Activated naive CD4-positive, alpha-beta T cell treated with anti-CD3 and anti-CD28 coated beads, Interleukin-2, amount 10 ng/mL, durations not matched to agents 7 days and 5 days (primary cell): ENCODE measurements around the gene CCNE1.

Experiments used
- CTCF ChIA-PET: fragments of 350-600 bp; sonication (Branson Sonifier 250); formaldehyde crosslinking; loops from one replicate; lab custom pipeline; 2021; ENCODE audit warnings: antibody characterized with exemption; lab: Charles Lee
- DNase-seq: peaks from one replicate; pipeline ENCODE4 v3.0.0-alpha.2; 2020
- H3K27ac Mint-ChIP-seq: one replicate; pipeline ENCODE4 v1.8.0; 2021; ENCODE audit warnings: mild to moderate bottlenecking, moderate library complexity, mixed read lengths
- H3K27me3 Mint-ChIP-seq: one replicate; pipeline ENCODE4 v1.8.0; 2021; ENCODE audit warnings: mild to moderate bottlenecking, mixed read lengths
- H3K36me3 Mint-ChIP-seq: one replicate; pipeline ENCODE4 v1.8.0; 2021; ENCODE audit warnings: mixed read lengths
- H3K4me1 Mint-ChIP-seq: one replicate; pipeline ENCODE4 v1.8.0; 2021; ENCODE audit warnings: mixed read lengths
- H3K4me3 Mint-ChIP-seq: one replicate; pipeline ENCODE4 v1.8.0; 2021; ENCODE audit warnings: mild to moderate bottlenecking, moderate library complexity, mixed read lengths
- H3K9me3 Mint-ChIP-seq: one replicate; pipeline ENCODE4 v1.8.0; 2021; ENCODE audit warnings: mixed read lengths

The CCNE1 gene

GRCh38 chr19:29811125-29812079 is at the start of gene CCNE1:
TSS of gene CCNE1 (plus strand) at chr19:29811991. CDS start at chr19:29812556, 565 bp downstream.
- no peaks in the 10 kb centered on the region for H3K27me3 Mint-ChIP-seq
- peaks cover 41% of the 10 kb centered on the region for H3K4me1 Mint-ChIP-seq
- peak within 1 kb of the TSS; percentile 84 for H3K4me3 Mint-ChIP-seq
- CTCF ChIA-PET = no interaction called here
- DNase-seq = peak; percentile 97
- peak within 1 kb of the TSS; percentile 91 for H3K27ac Mint-ChIP-seq
- H3K9me3 Mint-ChIP-seq = no peaks in the 10 kb centered on the region
- peaks cover 28% of the 10 kb centered on the region for H3K36me3 Mint-ChIP-seq

DNA sequence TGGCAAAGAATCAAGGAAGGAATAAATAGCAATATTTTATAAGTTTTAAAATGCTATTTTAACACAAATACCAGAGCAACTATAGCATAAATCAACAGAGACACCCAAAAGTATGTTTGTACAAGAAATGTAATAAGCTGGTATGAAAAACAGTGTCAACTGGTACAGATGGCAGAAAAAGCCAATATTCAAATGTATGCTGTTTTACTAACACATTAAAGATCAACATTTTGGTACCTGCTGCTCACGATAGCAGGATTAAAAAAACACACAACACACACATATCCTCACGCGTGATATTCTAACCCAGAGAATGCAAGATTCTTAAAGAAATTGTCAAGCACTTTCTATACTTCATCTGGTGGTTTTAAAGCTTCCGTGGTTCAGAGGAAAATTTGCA is 48.6 kb upstream of the CCNE1 start:
- peaks cover 37% of the 10 kb centered on the region for H3K27me3 Mint-ChIP-seq
- no peaks in the 10 kb centered on the region for H3K9me3 Mint-ChIP-seq
- CTCF ChIA-PET = interaction anchor here (4.9 kb wide), 1 partner anchor 110 kb away, joined by 55 read pairs; no protein-coding TSS in a partner anchor
- no peak overlapping the region for H3K27ac Mint-ChIP-seq
- no peak for DNase-seq
- H3K4me1 Mint-ChIP-seq = peaks cover 3% of the 10 kb centered on the region
- H3K4me3 Mint-ChIP-seq = no peak overlapping the region
- no peaks in the 10 kb centered on the region for H3K36me3 Mint-ChIP-seq

GRCh38 chr19:29764361-29764760 is 47.4 kb upstream of the CCNE1 start:
- Mint-ChIP-seq H3K4me3 (no peak overlapping the region), H3K36me3 (no peaks in the 10 kb centered on the region), H3K9me3 (no peaks in the 10 kb centered on the region), H3K4me1 (peaks cover 3% of the 10 kb centered on the region), H3K27ac (no peak overlapping the region), H3K27me3 (peaks cover 37% of the 10 kb centered on the region)
- CTCF ChIA-PET = no interaction called here
- DNase-seq = no peak

- peaks cover 11% of the 10 kb centered on the region for H3K4me1 Mint-ChIP-seq
- CTCF ChIA-PET = no interaction called here
- DNase-seq = no peak
- H3K36me3 Mint-ChIP-seq = no peaks in the 10 kb centered on the region
- no peak overlapping the region for H3K27ac Mint-ChIP-seq
- peaks cover 31% of the 10 kb centered on the region for H3K27me3 Mint-ChIP-seq
- no peaks in the 10 kb centered on the region for H3K9me3 Mint-ChIP-seq
- H3K4me3 Mint-ChIP-seq = no peak overlapping the region
Observed at GRCh38 chr19:29766100-29766499, 45.7 kb upstream of the CCNE1 start.

DNA sequence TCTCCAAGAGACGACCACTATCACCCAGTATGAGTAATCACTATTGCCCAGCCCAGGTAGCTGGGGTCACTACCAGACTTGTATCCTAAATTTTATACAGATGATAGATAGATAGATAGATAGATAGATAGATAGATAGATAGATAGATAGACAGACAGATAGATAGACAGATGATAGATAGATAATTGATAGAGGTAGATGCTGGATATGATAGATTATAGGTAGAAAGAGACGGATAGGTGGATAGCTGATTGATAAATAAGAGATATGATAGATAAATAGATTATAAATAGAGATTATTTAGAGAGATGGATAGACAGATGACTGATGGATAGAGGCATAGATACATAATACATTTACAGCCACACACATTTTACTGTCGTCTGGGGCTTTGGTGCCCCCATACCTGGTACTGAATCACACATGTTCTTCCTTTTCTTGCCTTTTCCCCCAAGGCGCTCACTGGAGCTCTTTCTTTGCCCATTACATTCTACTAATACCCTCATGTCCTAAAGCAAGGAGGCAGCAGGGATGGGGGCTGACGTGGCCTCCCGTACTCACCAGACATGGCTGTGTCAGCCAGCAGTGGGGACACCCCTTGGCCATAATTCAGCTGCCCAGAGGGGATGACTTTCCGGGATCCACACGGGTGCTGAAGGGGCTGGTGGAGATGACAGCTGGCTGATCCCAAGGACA is 44.6 kb upstream of the CCNE1 start:
- Mint-ChIP-seq H3K4me3 (no peak overlapping the region), H3K36me3 (no peaks in the 10 kb centered on the region), H3K9me3 (no peaks in the 10 kb centered on the region), H3K4me1 (peaks cover 15% of the 10 kb centered on the region), H3K27me3 (peaks cover 28% of the 10 kb centered on the region), H3K27ac (no peak overlapping the region)
- no peak for DNase-seq
- CTCF ChIA-PET = interaction anchor here (1.3 kb wide), 1 partner anchor 39 kb away, joined by 5 read pairs; no protein-coding TSS in a partner anchor

- no peak overlapping the region for H3K27ac Mint-ChIP-seq
- no peaks in the 10 kb centered on the region for H3K9me3 Mint-ChIP-seq
- H3K4me1 Mint-ChIP-seq = peaks cover 15% of the 10 kb centered on the region
- peaks cover 30% of the 10 kb centered on the region for H3K27me3 Mint-ChIP-seq
- CTCF ChIA-PET = interaction anchor here (1.0 to 7.2 kb wide), 3 partner anchors 9 to 40 kb away, joined by 3 to 39 read pairs (median 5); no protein-coding TSS in a partner anchor
- H3K4me3 Mint-ChIP-seq = no peak overlapping the region
- DNase-seq = no peak
- no peaks in the 10 kb centered on the region for H3K36me3 Mint-ChIP-seq
Observed at GRCh38 chr19:29768166-29768565, 43.6 kb upstream of the CCNE1 start.

- no peak for DNase-seq
- Mint-ChIP-seq H3K4me3 (no peak overlapping the region), H3K9me3 (no peaks in the 10 kb centered on the region), H3K27me3 (peaks cover 24% of the 10 kb centered on the region), H3K36me3 (no peaks in the 10 kb centered on the region), H3K4me1 (peaks cover 15% of the 10 kb centered on the region), H3K27ac (no peak overlapping the region)
- CTCF ChIA-PET = interaction anchor here (0.9 to 7.2 kb wide), 4 partner anchors 10 to 82 kb away, joined by 3 to 39 read pairs (median 6); no protein-coding TSS in a partner anchor
Observed at GRCh38 chr19:29769997-29770396, 41.8 kb upstream of the CCNE1 start.

- Mint-ChIP-seq H3K9me3 (no peaks in the 10 kb centered on the region), H3K27me3 (peaks cover 19% of the 10 kb centered on the region), H3K4me1 (peaks cover 15% of the 10 kb centered on the region), H3K4me3 (no peak overlapping the region), H3K27ac (no peak overlapping the region), H3K36me3 (no peaks in the 10 kb centered on the region)
- CTCF ChIA-PET = interaction anchor here (0.9 to 7.2 kb wide), 5 partner anchors 11 to 81 kb away, joined by 3 to 39 read pairs (median 4); no protein-coding TSS in a partner anchor
- DNase-seq = peak; percentile 42
Observed at GRCh38 chr19:29770648-29771047, 41.1 kb upstream of the CCNE1 start.

GRCh38 chr19:29771708-29772414 is 39.9 kb upstream of the CCNE1 start:
- Mint-ChIP-seq H3K27ac (no peak overlapping the region), H3K9me3 (no peaks in the 10 kb centered on the region), H3K4me1 (peaks cover 15% of the 10 kb centered on the region), H3K27me3 (peaks cover 10% of the 10 kb centered on the region), H3K4me3 (no peak overlapping the region), H3K36me3 (no peaks in the 10 kb centered on the region)
- DNase-seq = peak; percentile 55
- CTCF ChIA-PET = interaction anchor here (1.0 to 7.2 kb wide), 4 partner anchors 12 to 100 kb away, joined by 3 to 39 read pairs (median 7); no protein-coding TSS in a partner anchor

- CTCF ChIA-PET = interaction anchor here (7.2 kb wide), 1 partner anchor 13 kb away, joined by 39 read pairs; no protein-coding TSS in a partner anchor
- no peak for DNase-seq
- H3K27me3 Mint-ChIP-seq = peaks cover 14% of the 10 kb centered on the region
- H3K4me3 Mint-ChIP-seq = no peak overlapping the region
- H3K27ac Mint-ChIP-seq = no peak overlapping the region
- no peaks in the 10 kb centered on the region for H3K9me3 Mint-ChIP-seq
- no peaks in the 10 kb centered on the region for H3K36me3 Mint-ChIP-seq
- H3K4me1 Mint-ChIP-seq = peaks cover 15% of the 10 kb centered on the region
Observed at GRCh38 chr19:29772696-29773095, 39.1 kb upstream of the CCNE1 start.

DNA sequence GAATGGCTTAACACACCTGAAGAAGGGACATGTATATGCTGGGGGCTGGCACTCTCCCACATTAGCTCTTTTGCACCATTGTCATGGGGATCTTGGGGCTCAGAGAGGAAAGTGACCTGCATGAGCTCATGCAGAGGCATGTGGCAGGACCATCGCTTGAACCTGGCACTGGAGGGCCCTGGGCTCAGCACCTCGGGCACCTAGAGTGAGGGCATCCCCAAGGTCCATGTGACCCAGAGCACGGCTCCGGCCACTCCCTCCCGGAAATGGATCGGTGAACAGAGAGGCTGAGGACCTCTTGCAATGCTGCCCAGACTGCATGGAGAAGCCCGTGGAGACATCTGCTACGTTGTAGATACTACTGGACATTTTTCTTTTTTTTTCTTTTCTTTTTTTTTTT is 38.6 kb upstream of the CCNE1 start:
- H3K27me3 Mint-ChIP-seq = peaks cover 14% of the 10 kb centered on the region
- H3K4me1 Mint-ChIP-seq = peaks cover 15% of the 10 kb centered on the region
- no peaks in the 10 kb centered on the region for H3K9me3 Mint-ChIP-seq
- CTCF ChIA-PET = interaction anchor here (7.2 kb wide), 1 partner anchor 14 kb away, joined by 39 read pairs; no protein-coding TSS in a partner anchor
- H3K4me3 Mint-ChIP-seq = no peak overlapping the region
- H3K36me3 Mint-ChIP-seq = no peaks in the 10 kb centered on the region
- no peak for DNase-seq
- H3K27ac Mint-ChIP-seq = no peak overlapping the region

DNA sequence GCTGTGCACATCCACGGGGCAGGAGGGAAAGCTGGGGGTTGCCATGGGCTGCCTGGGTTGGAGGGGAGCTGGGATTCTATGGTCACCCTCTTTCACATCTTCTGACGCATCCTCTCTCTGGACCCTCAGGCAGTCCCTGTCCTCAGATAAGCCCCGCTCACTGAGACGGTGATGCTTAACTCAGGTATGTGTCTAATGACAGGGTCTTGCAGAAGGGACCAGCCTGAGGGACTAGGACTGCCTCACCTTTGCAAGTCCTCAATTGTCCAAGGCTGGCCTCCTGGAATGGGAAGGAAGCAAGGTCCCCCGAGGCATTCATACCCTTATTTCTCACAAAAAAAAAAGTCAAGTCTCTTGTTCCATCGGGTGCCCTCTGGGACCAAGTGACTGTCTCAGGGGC is 37.7 kb upstream of the CCNE1 start:
- Mint-ChIP-seq H3K4me1 (peaks cover 15% of the 10 kb centered on the region), H3K4me3 (no peak overlapping the region), H3K36me3 (no peaks in the 10 kb centered on the region), H3K9me3 (no peaks in the 10 kb centered on the region), H3K27me3 (peaks cover 14% of the 10 kb centered on the region), H3K27ac (no peak overlapping the region)
- no peak for DNase-seq
- CTCF ChIA-PET = interaction anchor here (7.2 kb wide), 1 partner anchor 15 kb away, joined by 39 read pairs; no protein-coding TSS in a partner anchor

DNA sequence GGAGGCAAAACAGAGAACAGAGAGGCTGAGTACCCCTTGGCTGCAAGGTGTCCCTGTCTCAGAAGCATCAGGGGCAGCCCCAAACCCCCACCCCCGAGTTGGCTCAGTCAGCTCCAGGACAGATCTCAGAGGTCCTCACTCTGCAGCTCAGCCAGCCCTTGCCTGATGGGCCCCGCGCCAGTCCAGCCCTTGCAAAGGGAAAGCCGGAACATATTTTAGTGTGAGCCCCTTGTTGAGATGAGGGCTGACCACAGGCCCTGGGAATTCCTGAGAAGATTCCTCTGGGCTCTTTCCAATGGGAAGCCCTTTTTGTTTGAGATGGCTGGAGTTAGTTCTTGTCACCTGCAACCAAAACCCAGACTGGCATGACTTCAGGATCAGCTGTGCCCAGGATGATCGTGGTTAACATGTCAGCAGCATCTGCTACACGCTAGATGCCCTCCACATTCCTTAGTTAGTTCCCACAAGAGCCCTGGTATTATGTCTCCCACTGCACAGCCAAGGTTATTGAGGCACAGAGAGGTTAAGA is 33.9 kb upstream of the CCNE1 start:
- no peaks in the 10 kb centered on the region for H3K9me3 Mint-ChIP-seq
- H3K4me3 Mint-ChIP-seq = no peak overlapping the region
- no peaks in the 10 kb centered on the region for H3K4me1 Mint-ChIP-seq
- DNase-seq = no peak
- H3K27me3 Mint-ChIP-seq = peaks cover 17% of the 10 kb centered on the region
- CTCF ChIA-PET = interaction anchor here (1.4 to 1.6 kb wide), 2 partner anchors 18 to 80 kb away, joined by 4 read pairs; no protein-coding TSS in a partner anchor
- no peak overlapping the region for H3K27ac Mint-ChIP-seq
- no peaks in the 10 kb centered on the region for H3K36me3 Mint-ChIP-seq
